ENCODE results near the gene FBXO8. TPM values are rescaled to one million over a fixed set of nuclear protein-coding genes. Genes with fewer than 3 reads are reported as not detected.

FBXO8 gene
- total RNA-seq, 1 experiment from 2014 or later = 8.9 TPM

DNA sequence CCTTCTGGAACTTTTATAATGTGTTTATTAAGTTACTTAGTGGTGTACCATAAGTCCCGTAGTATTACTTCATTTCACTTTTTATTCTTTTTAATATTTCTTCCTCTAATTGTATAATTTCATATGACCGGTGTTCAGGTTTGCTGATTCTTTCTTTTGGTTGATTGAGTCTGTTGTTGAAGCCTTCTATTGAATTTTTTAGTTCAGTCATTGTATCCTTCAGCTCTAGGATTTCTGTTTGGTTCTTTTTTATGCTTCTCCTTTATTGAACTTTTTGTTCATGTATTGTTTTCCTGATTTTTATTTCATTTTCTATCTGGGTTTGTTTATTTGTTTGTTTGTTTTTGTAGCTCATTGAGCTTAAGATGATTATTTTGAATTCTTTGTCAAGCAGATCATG lies 9.0 kb upstream of the FBXO8 start:
- Mint-ChIP-seq H3K36me3 (ENCODE audit: insufficient read depth in 1 of 3, low read depth in 3 of 3) (peaks cover 25 to 32% (median 32%) of the 10 kb centered on the region in 3 experiments), H3K4me1 (no peaks in the 10 kb centered on the region), H3K27me3 (ENCODE audit: low read depth) (no peaks in the 10 kb centered on the region), H3K4me3 (no peak overlapping the region), H3K9me3 (peaks cover 21 to 29% of the 10 kb centered on the region in 2 experiments), H3K27ac (no peak overlapping the region)
- Histone ChIP-seq H3K79me1 (ENCODE audit: insufficient read depth, low read depth, low read length, poor library complexity, severe bottlenecking) (peaks cover under 1% of the 10 kb centered on the region), H2BK120ac (ENCODE audit: low read depth, low read length, poor library complexity, severe bottlenecking) (no peak overlapping the region), H2BK5ac (ENCODE audit: insufficient read length, low read length) (no peak overlapping the region), H3K9ac (ENCODE audit: extremely low read depth, insufficient read length, low read length) (no peak overlapping the region), H4K5ac (ENCODE audit: insufficient read length, low read depth, low read length) (no peak overlapping the region), H3K79me2 (ENCODE audit: insufficient read depth, low read length) (peaks cover 2% of the 10 kb centered on the region; the same call in 1 of the 2 replicates), H3K4ac (ENCODE audit: low read depth, low read length) (no peak overlapping the region), H4K20me1 (ENCODE audit: control insufficient read depth, insufficient read depth, insufficient read length) (no peaks in the 10 kb centered on the region), H3K27me3 (ENCODE audit: insufficient read depth, low read length) (no peaks in the 10 kb centered on the region), H2BK12ac (ENCODE audit: insufficient read length, low read depth, low read length) (no peak overlapping the region), H3K56ac (ENCODE audit: insufficient read length, low read depth, low read length) (no peak overlapping the region), H4K91ac (ENCODE audit: insufficient read length, low read depth, low read length) (no peak overlapping the region), H3T11ph (ENCODE audit: low read length) (no peak overlapping the region), H3K4me2 (ENCODE audit: insufficient read depth, insufficient read length, low read length) (no peak overlapping the region), H3K23me2 (ENCODE audit: insufficient read length, low read depth, low read length, poor library complexity, severe bottlenecking) (no peaks in the 10 kb centered on the region), H4K8ac (replicated peaks; ENCODE audit: insufficient read length, low read depth, low read length) (no peak overlapping the region), H3K4me1 (ENCODE audit: insufficient read depth, low read length) (no peaks in the 10 kb centered on the region), H3K23ac (ENCODE audit: insufficient read length, low read depth, low read length) (no peak overlapping the region), H3K9me3 (ENCODE audit: control insufficient read depth, low read depth, low read length) (no peaks in the 10 kb centered on the region), H3K14ac (ENCODE audit: insufficient read depth, low read length) (no peak overlapping the region), H3K18ac (ENCODE audit: insufficient read length, low read depth, low read length) (no peak overlapping the region), H2AFZ (ENCODE audit: low read length) (no peak overlapping the region), H3K27ac (ENCODE audit: insufficient read length, low read depth, low read length) (no peak overlapping the region), H2BK20ac (ENCODE audit: low read depth, low read length, poor library complexity, severe bottlenecking) (no peak overlapping the region), H2BK15ac (ENCODE audit: low read depth, low read length) (no peak overlapping the region), H2AK5ac (ENCODE audit: insufficient read length, low read length) (no peak overlapping the region)
- no peak for DNase-seq
- TF ChIP-seq, protein P1, sequence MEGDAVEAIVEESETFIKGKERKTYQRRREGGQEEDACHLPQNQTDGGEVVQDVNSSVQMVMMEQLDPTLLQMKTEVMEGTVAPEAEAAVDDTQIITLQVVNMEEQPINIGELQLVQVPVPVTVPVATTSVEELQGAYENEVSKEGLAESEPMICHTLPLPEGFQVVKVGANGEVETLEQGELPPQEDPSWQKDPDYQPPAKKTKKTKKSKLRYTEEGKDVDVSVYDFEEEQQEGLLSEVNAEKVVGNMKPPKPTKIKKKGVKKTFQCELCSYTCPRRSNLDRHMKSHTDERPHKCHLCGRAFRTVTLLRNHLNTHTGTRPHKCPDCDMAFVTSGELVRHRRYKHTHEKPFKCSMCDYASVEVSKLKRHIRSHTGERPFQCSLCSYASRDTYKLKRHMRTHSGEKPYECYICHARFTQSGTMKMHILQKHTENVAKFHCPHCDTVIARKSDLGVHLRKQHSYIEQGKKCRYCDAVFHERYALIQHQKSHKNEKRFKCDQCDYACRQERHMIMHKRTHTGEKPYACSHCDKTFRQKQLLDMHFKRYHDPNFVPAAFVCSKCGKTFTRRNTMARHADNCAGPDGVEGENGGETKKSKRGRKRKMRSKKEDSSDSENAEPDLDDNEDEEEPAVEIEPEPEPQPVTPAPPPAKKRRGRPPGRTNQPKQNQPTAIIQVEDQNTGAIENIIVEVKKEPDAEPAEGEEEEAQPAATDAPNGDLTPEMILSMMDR (conservative IDR thresholded peaks at IDR 0.05) = no peak
- no CpG with 5 or more reads among the region's 2 CpGs for WGBS (ENCODE audit: extremely low coverage, insufficient read length, low lambda C conversion rate)
